GM12878 (cell line): ENCODE measurements around the gene SFI1. TPM values are rescaled to one million over a fixed set of nuclear protein-coding genes. Genes with fewer than 3 reads are reported as not detected.

Experiments used
- ATF7 ChIP-seq: fragments of 450-650 bp; IDR thresholded peaks from 2 replicates; pipeline ENCODE4 v1.6.1; 2016; ENCODE audit warnings: low read depth, mild to moderate bottlenecking
- BACH1 ChIP-seq: fragments of 450-650 bp; IDR thresholded peaks from 2 replicates; pipeline ENCODE4 v1.6.1; 2017; ENCODE audit warnings: mild to moderate bottlenecking, borderline replicate concordance
- BCL11A ChIP-seq: IDR thresholded peaks from 2 replicates; pipeline ENCODE4 v1.6.1; 2011; ENCODE audit warnings: low read depth, low read length
- BRCA1 ChIP-seq: IDR thresholded peaks from 2 replicates; pipeline ENCODE4 v1.6.1; 2011; ENCODE audit warnings: low read depth, low read length, improper control_type of control experiment
- CHD2 ChIP-seq: IDR thresholded peaks from 2 replicates; pipeline ENCODE4 v1.6.1; 2011; ENCODE audit warnings: low read depth, low read length, improper control_type of control experiment, borderline replicate concordance
- E2F8 ChIP-seq: fragments of 450-650 bp; IDR thresholded peaks from 2 replicates; pipeline ENCODE4 v1.6.1; 2018; ENCODE audit warnings: mild to moderate bottlenecking, low read depth, moderate library complexity; ENCODE audit not compliant: partially characterized antibody
- EED ChIP-seq: sonication (generic); IDR thresholded peaks from 2 replicates; pipeline ENCODE4 v1.6.1; 2016; ENCODE audit warnings: antibody characterized with exemption, low read depth
- ETV6 ChIP-seq, 2 experiments: fragments of 450-650 bp in 1 of 2; IDR thresholded peaks in 1 of 2; conservative IDR thresholded peaks in 1 of 2; 2 replicates each; pipeline ENCODE4 v1.6.1; 2014; ENCODE audit warnings: antibody characterized with exemption in 1 of 2, borderline replicate concordance in 1 of 2, low read depth in 1 of 2, mild to moderate bottlenecking in 1 of 2, moderate library complexity in 1 of 2
- HCFC1 ChIP-seq: fragments of 150-350 bp; IDR thresholded peaks from 2 replicates; pipeline ENCODE4 v1.6.1; 2014; ENCODE audit warnings: low read length
- HDAC2 ChIP-seq: fragments of 200-600 bp; sonication (generic); IDR thresholded peaks from 2 replicates; pipeline ENCODE4 v1.6.1; 2017
- HDAC6 ChIP-seq: fragments of 200-600 bp; sonication (generic); IDR thresholded peaks from one replicate; pipeline ENCODE4 v1.8.0; 2017; ENCODE audit warnings: antibody characterized with exemption; ENCODE audit not compliant: unreplicated experiment
- HDGF ChIP-seq: fragments of 450-650 bp; IDR thresholded peaks from 2 replicates; pipeline ENCODE4 v1.6.1; 2016; ENCODE audit warnings: antibody characterized with exemption
- JUNB ChIP-seq: IDR thresholded peaks from 2 replicates; pipeline ENCODE4 v1.6.1; 2016; ENCODE audit warnings: antibody characterized with exemption, mild to moderate bottlenecking
- JUND ChIP-seq: IDR thresholded peaks from 2 replicates; pipeline ENCODE4 v1.6.1; 2012; ENCODE audit warnings: low read depth, mild to moderate bottlenecking, low read length, improper control_type of control experiment, moderate library complexity
- KDM1A ChIP-seq: fragments of 200-600 bp; sonication (generic); IDR thresholded peaks from 2 replicates; pipeline ENCODE4 v1.6.1; 2016; ENCODE audit warnings: borderline replicate concordance
- PAX8 ChIP-seq: fragments of 450-650 bp; IDR thresholded peaks from 2 replicates; pipeline ENCODE4 v1.6.1; 2017; ENCODE audit warnings: mild to moderate bottlenecking, moderate library complexity
- PBX3 ChIP-seq: IDR thresholded peaks from 2 replicates; pipeline ENCODE4 v1.6.1; 2011; ENCODE audit warnings: mild to moderate bottlenecking, low read depth, low read length, moderate library complexity; ENCODE audit not compliant: insufficient replicate concordance
- POLR2AphosphoS2 ChIP-seq: IDR thresholded peaks from 2 replicates; pipeline ENCODE4 v1.6.1; 2011; ENCODE audit warnings: low read depth, mild to moderate bottlenecking, low read length, improper control_type of control experiment, moderate library complexity
- RAD21 ChIP-seq: IDR thresholded peaks from 2 replicates; pipeline ENCODE4 v1.6.1; 2011; ENCODE audit warnings: mild to moderate bottlenecking, low read depth, low read length, moderate library complexity; ENCODE audit not compliant: insufficient read depth
- TAF1 ChIP-seq: IDR thresholded peaks from 2 replicates; pipeline ENCODE4 v1.6.1; 2011; ENCODE audit warnings: mild to moderate bottlenecking, low read depth, low read length, borderline replicate concordance
- TCF12 ChIP-seq: IDR thresholded peaks from 2 replicates; pipeline ENCODE4 v1.6.1; 2011; ENCODE audit warnings: low read depth, mild to moderate bottlenecking, low read length
- YBX1 ChIP-seq: fragments of 450-650 bp; IDR thresholded peaks from 2 replicates; pipeline ENCODE4 v1.6.1; 2016; ENCODE audit warnings: antibody characterized with exemption
- ZBTB40 ChIP-seq: fragments of 450-650 bp; IDR thresholded peaks from 2 replicates; pipeline ENCODE4 v1.6.1; 2016; ENCODE audit warnings: mild to moderate bottlenecking, moderate library complexity, borderline replicate concordance
- ZNF217 ChIP-seq: fragments of 450-650 bp; IDR thresholded peaks from 2 replicates; pipeline ENCODE4 v1.6.1; 2017; ENCODE audit warnings: antibody characterized with exemption, mild to moderate bottlenecking
- polyA plus RNA-seq, 11 experiments: library from polyadenylated mRNA; depleted of rRNA in 4 of 11; unstranded in 6 of 11; stranded (reverse) in 5 of 11; fragments of >200 nt; fragmentation: Nextera tagmentation in 4 of 11; fragmentation: Illumina TruSeq in 1 of 11; extraction: Ambion mirVana in 4 of 11; extraction: Trizol in 1 of 11; gene quantifications; 1 replicate in 1 of 11; 2 replicates in 10 of 11; pipeline versions ENCODE4 v1.2.1 to v1.2.3, GENCODE V29; 2011 to 2016; ENCODE audit warnings: inconsistent platforms in 2 of 11, missing spikeins in 2 of 11, low read depth in 1 of 11
- total RNA-seq, 4 experiments: library from RNA; depleted of rRNA in 3 of 4; stranded (reverse); fragments of >200 nt in 3 of 4; fragmentation: Illumina TruSeq in 1 of 4; extraction: Trizol in 1 of 4; gene quantifications; 2 replicates each; pipeline versions ENCODE4 v1.2.1 to v1.2.3, GENCODE V29; 2013 to 2021

The SFI1 gene
- total and polyA plus RNA-seq, 10 of the 15 experiments (the other 5 are each of a cell fraction or from before 2014, with no cell fraction given) = 6.3 to 70.1 (median 30.4) TPM

- TF ChIP-seq BCL11A (no peak), HDAC2 (no peak), POLR2AphosphoS2 (no peak), TAF1 (peak; percentile 80; the same call in 1 of the 2 replicates), EED (no peak), HDAC6 (peak; percentile 88), CHD2 (0 out of 2 replicates have a peak, but pooled peaks have one; percentile 62), JUND (no peak), RAD21 (no peak), HDGF (no peak), BACH1 (peak; percentile 99), ZBTB40 (no peak), HCFC1 (peak; percentile 52), YBX1 (no peak), ZNF217 (peak; percentile 76), PAX8 (no peak), TCF12 (no peak), PBX3 (peak; percentile 22), E2F8 (no peak), BRCA1 (no peak), KDM1A (no peak), ATF7 (no peak), JUNB (no peak), ETV6 (conservative IDR thresholded peaks at IDR 0.05 in 1 of 2, IDR thresholded peaks at IDR 0.05 in 1 of 2; ENCODE audit: borderline replicate concordance in 1 of 2, low read depth in 1 of 2) (no peak)
Observed at GRCh38 chr22:31489632-31490495, 6.5 kb upstream of the SFI1 start, which contains the start of gene EIF4ENIF1 (continued).
